Ectodermal cell (in vitro differentiated cells): Measurements from ENCODE around the gene BACH2.

ENCODE experiments used
- H3K27ac ChIP-seq: 2 replicates; pipeline ENCODE4 v1.7.0; 2013; ENCODE audit warnings: mild to moderate bottlenecking, low read depth, low read length; ENCODE audit not compliant: insufficient read depth, poor library complexity, severe bottlenecking
- H3K27me3 ChIP-seq: 2 replicates; pipeline ENCODE4 v1.7.0; 2013; ENCODE audit warnings: mild to moderate bottlenecking, low read length; ENCODE audit not compliant: insufficient read depth, control insufficient read depth, poor library complexity, severe bottlenecking
- H3K36me3 ChIP-seq: one replicate; pipeline ENCODE4 v1.7.0; 2013; ENCODE audit warnings: low read length; ENCODE audit not compliant: control insufficient read depth, insufficient read depth
- H3K4me1 ChIP-seq: one replicate; pipeline ENCODE4 v1.7.0; 2013; ENCODE audit warnings: low read length; ENCODE audit not compliant: control insufficient read depth, insufficient read depth
- H3K4me3 ChIP-seq: 2 replicates; pipeline ENCODE4 v1.7.0; 2013; ENCODE audit warnings: low read depth, low read length, control low read depth; ENCODE audit not compliant: insufficient read depth
- H3K9me3 ChIP-seq: 2 replicates; pipeline ENCODE4 v1.7.0; 2013; ENCODE audit warnings: mild to moderate bottlenecking, low read length, moderate library complexity; ENCODE audit not compliant: control insufficient read depth
- WGBS, 2 experiments: methylation state at CpG; one replicate each; pipeline ENCODE4 v1.1.7; 2013; ENCODE audit warnings: missing lambda C conversion rate in 2 of 2; 5-methylcytosine and 5-hydroxymethylcytosine counted together

Gene BACH2

GRCh38 chr6:90187437-90188121, 109.1 kb downstream of the BACH2 start:
- Histone ChIP-seq H3K9me3 (no peaks in the 10 kb centered on the region), H3K27ac (no peak overlapping the region), H3K36me3 (no peaks in the 10 kb centered on the region), H3K4me3 (no peak overlapping the region), H3K4me1 (no peaks in the 10 kb centered on the region), H3K27me3 (no peaks in the 10 kb centered on the region)
- WGBS, 2 experiments: 93 to 96% methylated on average over 8 of the region's 8 CpGs

GRCh38 chr6:90186637-90187371, 109.8 kb downstream of the BACH2 start:
- H3K4me1 ChIP-seq: no peaks in the 10 kb centered on the region
- 86 to 87% methylated on average over 6 to 7 of the region's 8 CpGs for WGBS, 2 experiments
- no peak overlapping the region for H3K27ac ChIP-seq
- no peak overlapping the region for H3K4me3 ChIP-seq
- no peaks in the 10 kb centered on the region for H3K36me3 ChIP-seq
- H3K27me3 ChIP-seq: no peaks in the 10 kb centered on the region
- H3K9me3 ChIP-seq: no peaks in the 10 kb centered on the region

- Histone ChIP-seq H3K27ac (no peak overlapping the region), H3K4me1 (no peaks in the 10 kb centered on the region), H3K36me3 (no peaks in the 10 kb centered on the region), H3K4me3 (no peak overlapping the region), H3K27me3 (no peaks in the 10 kb centered on the region), H3K9me3 (no peaks in the 10 kb centered on the region)
- WGBS, 2 experiments: 89 to 97% methylated on average over 2 of the region's 3 CpGs
These were observed 110.6 kb downstream of the BACH2 start for GRCh38 chr6:90186026-90186425.

GRCh38 chr6:90184334-90185298, 112.0 kb downstream of the BACH2 start:
- H3K27me3 ChIP-seq: no peaks in the 10 kb centered on the region
- H3K4me3 ChIP-seq: no peak overlapping the region
- H3K4me1 ChIP-seq: no peaks in the 10 kb centered on the region
- 88 to 92% methylated on average over 7 to 8 of the region's 8 CpGs for WGBS, 2 experiments
- no peaks in the 10 kb centered on the region for H3K9me3 ChIP-seq
- no peak overlapping the region for H3K27ac ChIP-seq
- H3K36me3 ChIP-seq: no peaks in the 10 kb centered on the region

GRCh38 chr6:90183587-90184333, 112.9 kb downstream of the BACH2 start:
- H3K9me3 ChIP-seq: no peaks in the 10 kb centered on the region
- H3K27ac ChIP-seq: no peak overlapping the region
- H3K4me1 ChIP-seq: no peaks in the 10 kb centered on the region
- no peak overlapping the region for H3K4me3 ChIP-seq
- no peaks in the 10 kb centered on the region for H3K36me3 ChIP-seq
- H3K27me3 ChIP-seq: no peaks in the 10 kb centered on the region
- 96 to 100% methylated on average over 1 to 3 of the region's 3 CpGs for WGBS, 2 experiments

- no peak overlapping the region for H3K4me3 ChIP-seq
- no peaks in the 10 kb centered on the region for H3K9me3 ChIP-seq
- no peaks in the 10 kb centered on the region for H3K4me1 ChIP-seq
- no peaks in the 10 kb centered on the region for H3K27me3 ChIP-seq
- no peak overlapping the region for H3K27ac ChIP-seq
- no peaks in the 10 kb centered on the region for H3K36me3 ChIP-seq
These were observed 116.1 kb downstream of the BACH2 start for GRCh38 chr6:90180526-90180925.

GRCh38 chr6:90179190-90180169, 117.2 kb downstream of the BACH2 start:
- H3K27me3 ChIP-seq: no peaks in the 10 kb centered on the region
- WGBS, 2 experiments: no CpG with 5 or more reads among the region's 1 CpG
- H3K9me3 ChIP-seq: no peaks in the 10 kb centered on the region
- H3K27ac ChIP-seq: no peak overlapping the region
- no peaks in the 10 kb centered on the region for H3K4me1 ChIP-seq
- H3K4me3 ChIP-seq: no peak overlapping the region
- no peaks in the 10 kb centered on the region for H3K36me3 ChIP-seq

GRCh38 chr6:90178384-90178855, 118.2 kb downstream of the BACH2 start:
- Histone ChIP-seq H3K4me3 (no peak overlapping the region), H3K36me3 (no peaks in the 10 kb centered on the region), H3K27me3 (no peaks in the 10 kb centered on the region), H3K9me3 (no peaks in the 10 kb centered on the region), H3K4me1 (no peaks in the 10 kb centered on the region), H3K27ac (no peak overlapping the region)
- WGBS, 2 experiments: 91 to 93% methylated on average over 4 of the region's 4 CpGs
